Measurements from ENCODE around the gene SYCP2.

DNA sequence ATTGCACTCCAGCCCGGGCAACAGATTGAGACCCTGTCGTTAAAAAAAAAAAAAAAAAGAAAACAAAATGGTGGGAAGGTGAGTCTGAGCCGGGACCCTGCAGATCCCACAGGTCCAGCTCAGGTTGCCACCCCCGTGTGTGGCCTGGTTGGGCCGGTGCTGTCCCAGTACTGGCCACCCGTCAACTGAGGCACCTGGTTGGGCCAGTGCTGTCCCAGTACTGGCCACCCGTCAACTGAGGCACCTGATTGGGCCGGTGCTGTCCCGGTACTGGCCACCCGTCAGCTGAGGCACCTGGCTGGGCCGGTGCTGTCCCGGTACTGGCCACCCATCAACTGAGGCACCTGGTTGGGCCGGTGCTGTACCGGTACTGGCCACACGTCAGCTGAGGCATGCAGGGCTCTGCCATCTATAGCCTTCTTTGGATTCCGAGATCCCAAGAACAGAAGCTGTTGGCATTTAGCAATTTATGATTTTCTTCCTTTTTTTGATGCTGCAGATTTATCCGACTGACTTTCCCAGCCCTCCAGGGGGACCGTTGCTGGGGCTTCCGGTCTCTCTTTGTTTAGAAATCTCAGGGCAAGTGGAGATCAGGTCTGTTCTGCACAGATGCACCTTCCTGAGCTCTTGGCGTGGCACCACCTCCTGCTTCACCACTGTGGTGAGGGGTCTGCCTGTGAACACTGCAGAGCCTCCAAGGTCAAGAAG is 113.8 kb downstream of the SYCP2 start:
- TF ChIP-seq EZH2 (IDR thresholded peaks at IDR 0.05; ENCODE audit: borderline replicate concordance, low read length): no peak
- TF ChIP-seq, protein P1, sequence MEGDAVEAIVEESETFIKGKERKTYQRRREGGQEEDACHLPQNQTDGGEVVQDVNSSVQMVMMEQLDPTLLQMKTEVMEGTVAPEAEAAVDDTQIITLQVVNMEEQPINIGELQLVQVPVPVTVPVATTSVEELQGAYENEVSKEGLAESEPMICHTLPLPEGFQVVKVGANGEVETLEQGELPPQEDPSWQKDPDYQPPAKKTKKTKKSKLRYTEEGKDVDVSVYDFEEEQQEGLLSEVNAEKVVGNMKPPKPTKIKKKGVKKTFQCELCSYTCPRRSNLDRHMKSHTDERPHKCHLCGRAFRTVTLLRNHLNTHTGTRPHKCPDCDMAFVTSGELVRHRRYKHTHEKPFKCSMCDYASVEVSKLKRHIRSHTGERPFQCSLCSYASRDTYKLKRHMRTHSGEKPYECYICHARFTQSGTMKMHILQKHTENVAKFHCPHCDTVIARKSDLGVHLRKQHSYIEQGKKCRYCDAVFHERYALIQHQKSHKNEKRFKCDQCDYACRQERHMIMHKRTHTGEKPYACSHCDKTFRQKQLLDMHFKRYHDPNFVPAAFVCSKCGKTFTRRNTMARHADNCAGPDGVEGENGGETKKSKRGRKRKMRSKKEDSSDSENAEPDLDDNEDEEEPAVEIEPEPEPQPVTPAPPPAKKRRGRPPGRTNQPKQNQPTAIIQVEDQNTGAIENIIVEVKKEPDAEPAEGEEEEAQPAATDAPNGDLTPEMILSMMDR (conservative IDR thresholded peaks at IDR 0.05 in 1 of 2, IDR thresholded peaks at IDR 0.05 in 1 of 2; ENCODE audit: extremely low read depth in 1 of 2, insufficient read depth in 1 of 2, low read depth in 1 of 2, low read length in 2 of 2): no peak

All from mammary epithelial cell (primary cell).